HG02943 (cell line): ENCODE measurements around the gene RBMS1.
"Not testable (repeated sequence)": the region's sequence is repeated elsewhere in the genome, so short reads cannot be mapped to it uniquely, and the experiment has no call there.

ENCODE experiments used
- ATAC-seq: cut with Tn5 transposase; IDR thresholded peaks from one replicate; pipeline ENCODE4 v1.9.1; 2021; ENCODE audit warnings: mild to moderate bottlenecking, low read depth, moderate library complexity; ENCODE audit not compliant: unreplicated experiment

The RBMS1 gene

GRCh38 chr2:160473468-160474318 is 19.9 kb downstream of the RBMS1 start:
- no peak for ATAC-seq

GRCh38 chr2:160472839-160473251 is 20.8 kb downstream of the RBMS1 start:
- ATAC-seq, result no peak

- ATAC-seq, result no peak
These were observed 21.7 kb downstream of the RBMS1 start for GRCh38 chr2:160471950-160472349.

- ATAC-seq, result no peak
These were observed 23.9 kb downstream of the RBMS1 start for GRCh38 chr2:160469621-160470204.

GRCh38 chr2:160469164-160469563 is 24.4 kb downstream of the RBMS1 start:
- no peak for ATAC-seq

GRCh38 chr2:160467086-160467485 is 26.5 kb downstream of the RBMS1 start:
- no peak for ATAC-seq

- ATAC-seq, result no peak
These were observed 28.2 kb downstream of the RBMS1 start for GRCh38 chr2:160465406-160465805.

- no peak for ATAC-seq
These were observed 28.6 kb downstream of the RBMS1 start for GRCh38 chr2:160465002-160465401.

GRCh38 chr2:160464017-160464416 is 29.6 kb downstream of the RBMS1 start:
- ATAC-seq, result no peak

- no peak for ATAC-seq
These were observed 30.4 kb downstream of the RBMS1 start for GRCh38 chr2:160463245-160463644.

- ATAC-seq, result no peak
These were observed 33.3 kb downstream of the RBMS1 start for GRCh38 chr2:160460333-160460731.

- no peak for ATAC-seq
These were observed 33.9 kb downstream of the RBMS1 start for GRCh38 chr2:160459538-160460332.

GRCh38 chr2:160458718-160459453 is 34.7 kb downstream of the RBMS1 start:
- ATAC-seq, result no peak

GRCh38 chr2:160457588-160457987 is 36.0 kb downstream of the RBMS1 start:
- ATAC-seq, result no peak

GRCh38 chr2:160454070-160454797 is 39.4 kb downstream of the RBMS1 start:
- no peak for ATAC-seq

GRCh38 chr2:160453111-160453820 is 40.3 kb downstream of the RBMS1 start:
- no peak for ATAC-seq

- ATAC-seq, result no peak
These were observed 43.1 kb downstream of the RBMS1 start for GRCh38 chr2:160450486-160450885.

- not testable (repeated sequence) for ATAC-seq
These were observed 44.8 kb downstream of the RBMS1 start for GRCh38 chr2:160448821-160449220.

- ATAC-seq, result no peak
These were observed 47.9 kb downstream of the RBMS1 start for GRCh38 chr2:160445673-160446072.
